ENCODE results near the gene TIGD2.

TIGD2 gene

GRCh38 chr4:89161841-89162240, 50.5 kb downstream of the TIGD2 start:
- DNase-seq (ENCODE audit: low read depth in 4 of 4, low spot score in 1 of 4) = no peak

DNA sequence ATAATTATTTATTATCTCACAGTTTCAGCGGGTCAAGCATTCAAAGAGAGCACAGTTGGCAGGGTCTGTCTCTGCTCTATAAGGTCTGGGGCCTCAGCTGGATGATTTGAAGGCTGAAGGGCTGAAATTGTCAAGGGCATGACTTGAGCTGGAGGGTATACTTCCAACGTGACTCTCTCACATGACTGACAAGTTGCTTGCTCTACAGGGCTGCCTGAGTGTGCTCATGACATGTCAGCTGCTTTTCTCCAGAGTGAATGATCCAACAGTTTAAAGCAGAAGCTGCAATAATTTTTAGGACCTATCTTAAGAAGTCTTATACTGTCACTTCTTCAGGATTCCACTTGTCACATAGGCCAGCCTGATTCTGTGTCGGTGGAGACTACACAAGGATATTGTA, 51.2 kb downstream of the TIGD2 start:
- no peak for DNase-seq (ENCODE audit: low read depth in 4 of 4, low spot score in 1 of 4)

GRCh38 chr4:89162987-89163386, 51.7 kb downstream of the TIGD2 start:
- DNase-seq (ENCODE audit: low read depth in 4 of 4, low spot score in 1 of 4) = no peak

DNA sequence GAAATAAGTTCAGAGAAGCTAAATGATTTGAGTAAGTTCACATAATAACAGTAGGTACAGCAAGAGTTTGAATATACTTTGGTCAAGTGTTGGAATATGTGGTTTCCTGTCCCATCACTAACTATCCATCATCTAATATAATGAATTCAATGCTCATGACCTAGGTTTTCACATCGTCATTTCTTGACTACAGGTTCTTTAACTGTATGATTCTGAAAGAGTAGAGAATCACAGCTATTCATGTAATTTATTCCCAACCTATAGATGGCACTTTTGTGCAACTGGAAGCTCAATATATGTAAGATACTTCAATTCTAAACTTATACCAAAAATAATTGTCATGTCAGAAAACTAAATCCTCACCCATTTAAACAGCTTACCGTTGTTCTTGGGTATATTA, 53.1 kb downstream of the TIGD2 start:
- no peak for DNase-seq (ENCODE audit: low read depth in 4 of 4, low spot score in 1 of 4)
